MM.1S (cell line): Measurements from ENCODE around the gene TMEM244.

Experiments
- CTCF ChIP-seq: fragments of 300-600 bp; sonication (generic); IDR thresholded peaks from 2 replicates; pipeline ENCODE4 v1.5.1; 2016; ENCODE audit warnings: antibody characterized with exemption, low read length, mixed read lengths
- EZH2phosphoT487 ChIP-seq: fragments of 300-600 bp; sonication (generic); IDR thresholded peaks from 2 replicates; pipeline ENCODE4 v1.6.1; 2018; ENCODE audit warnings: antibody characterized with exemption, low read length

- TF ChIP-seq EZH2phosphoT487, result no peak
- no peak for TF ChIP-seq CTCF
These were observed 14.8 kb upstream of the TMEM244 start for GRCh38 chr6:129875610-129876520.
